ENCODE results near the gene TCF15. TPM values are rescaled to one million over a fixed set of nuclear protein-coding genes. Genes with fewer than 3 reads are reported as not detected.

The TCF15 gene
- total and polyA plus RNA-seq, 11 donors, result 5.8 to 18.0 (median 10.0) TPM

DNA sequence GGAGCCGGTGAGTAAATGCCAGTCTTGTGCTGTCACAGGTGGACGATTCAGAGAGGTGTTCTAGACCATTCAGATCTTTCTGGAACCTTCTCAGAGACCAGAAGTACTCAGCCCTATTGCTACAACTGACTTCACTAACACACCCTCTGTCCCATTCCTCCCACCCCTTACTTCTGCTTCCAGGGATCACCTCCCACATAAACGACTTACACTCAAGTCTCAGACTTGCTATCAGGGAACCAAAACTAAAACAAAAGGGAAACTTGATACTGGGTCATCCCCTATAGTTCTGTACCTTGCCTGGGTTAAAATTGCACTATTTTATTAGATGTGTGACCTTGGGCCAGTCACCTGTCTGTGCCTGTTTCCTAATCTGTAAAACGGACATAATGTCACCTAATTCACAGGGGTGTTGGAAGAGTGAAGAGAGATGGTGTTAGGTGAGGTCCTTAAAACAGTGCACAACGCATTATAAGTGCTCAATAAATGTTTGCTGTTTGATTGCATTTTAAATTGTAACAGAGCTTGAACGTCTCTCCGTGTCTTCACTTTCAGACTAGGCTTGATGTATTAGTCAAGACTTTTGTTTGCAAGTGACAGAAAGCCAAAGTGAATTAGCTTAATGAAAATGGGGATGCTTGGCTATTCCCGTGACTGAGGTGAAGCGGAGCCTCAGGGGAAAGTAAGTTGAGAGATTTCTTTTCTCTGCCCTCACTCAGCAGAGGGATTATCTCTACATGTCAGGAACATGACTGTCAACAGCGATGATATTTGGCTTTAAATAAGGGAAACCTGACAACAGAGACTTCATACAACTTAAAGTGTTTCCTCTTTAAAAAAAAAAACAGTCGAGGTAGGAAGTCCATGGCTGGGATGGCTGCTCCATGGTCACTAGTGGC lies 45.9 kb upstream of the TCF15 start:
- Histone ChIP-seq H3K27me3 (peaks cover 0 to 6% (median 0%) of the 10 kb centered on the region in 9 donors), H3K4me3 (no peak overlapping the region), H3K9me3 (no peaks in the 10 kb centered on the region), H3K27ac (no peak overlapping the region), H3K4me1 (peaks cover 0 to 54% (median 21%) of the 10 kb centered on the region in 12 donors), H3K36me3 (peaks cover 0 to 3% (median 0%) of the 10 kb centered on the region in 9 donors)
- no peak for ATAC-seq
- TF ChIP-seq, protein P1, sequence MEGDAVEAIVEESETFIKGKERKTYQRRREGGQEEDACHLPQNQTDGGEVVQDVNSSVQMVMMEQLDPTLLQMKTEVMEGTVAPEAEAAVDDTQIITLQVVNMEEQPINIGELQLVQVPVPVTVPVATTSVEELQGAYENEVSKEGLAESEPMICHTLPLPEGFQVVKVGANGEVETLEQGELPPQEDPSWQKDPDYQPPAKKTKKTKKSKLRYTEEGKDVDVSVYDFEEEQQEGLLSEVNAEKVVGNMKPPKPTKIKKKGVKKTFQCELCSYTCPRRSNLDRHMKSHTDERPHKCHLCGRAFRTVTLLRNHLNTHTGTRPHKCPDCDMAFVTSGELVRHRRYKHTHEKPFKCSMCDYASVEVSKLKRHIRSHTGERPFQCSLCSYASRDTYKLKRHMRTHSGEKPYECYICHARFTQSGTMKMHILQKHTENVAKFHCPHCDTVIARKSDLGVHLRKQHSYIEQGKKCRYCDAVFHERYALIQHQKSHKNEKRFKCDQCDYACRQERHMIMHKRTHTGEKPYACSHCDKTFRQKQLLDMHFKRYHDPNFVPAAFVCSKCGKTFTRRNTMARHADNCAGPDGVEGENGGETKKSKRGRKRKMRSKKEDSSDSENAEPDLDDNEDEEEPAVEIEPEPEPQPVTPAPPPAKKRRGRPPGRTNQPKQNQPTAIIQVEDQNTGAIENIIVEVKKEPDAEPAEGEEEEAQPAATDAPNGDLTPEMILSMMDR (IDR thresholded peaks at IDR 0.05), result no peak
- no peak for TF ChIP-seq POLR2A (IDR thresholded peaks at IDR 0.05)
- intact Hi-C loops (cut with DNase I), result loop anchor here in 3 of 10 donors (5.0 to 10.0 kb wide), 3 partner anchors 69 to 301 kb away; no protein-coding TSS in a partner anchor
- WGBS, 4 donors, result 75 to 77% (median 76%) methylated on average over 11 of the region's 11 CpGs
- DNase-seq, result no peak

DNA sequence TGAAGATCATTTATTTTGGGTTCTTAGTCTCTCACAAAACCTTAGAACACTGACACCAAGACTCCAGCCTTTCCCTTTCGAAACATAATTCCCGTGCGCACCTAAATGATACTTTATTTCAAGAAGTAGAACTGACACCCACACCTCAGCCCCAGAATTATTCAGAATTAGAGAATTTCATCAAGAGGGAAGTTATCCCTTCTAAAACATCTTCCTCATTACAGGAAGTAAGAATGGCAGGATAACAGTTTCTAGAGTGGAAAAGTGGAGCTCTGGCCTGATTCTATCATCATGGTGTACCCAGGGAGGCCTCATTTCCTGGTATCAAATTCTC lies 44.3 kb upstream of the TCF15 start:
- DNase-seq, result no peak
- intact Hi-C loops (cut with DNase I), result loop anchor here in 6 of 10 donors (5.0 to 10.0 kb wide), 5 partner anchors 70 to 307 kb away; partner anchors contain the start of gene NRSN2 (in 1 of the 6)
- Histone ChIP-seq H3K4me3 (peak overlapping the region in 2 of 12 donors; percentile 69 to 71), H3K9me3 (no peaks in the 10 kb centered on the region), H3K27me3 (no peaks in the 10 kb centered on the region), H3K4me1 (peaks cover 0 to 46% (median 23%) of the 10 kb centered on the region in 12 donors), H3K27ac (peak overlapping the region in 5 of 12 donors; percentile 93 to 97 (median 94)), H3K36me3 (peaks cover 0 to 19% (median 12%) of the 10 kb centered on the region in 9 donors)
- TF ChIP-seq, protein P1 (IDR thresholded peaks at IDR 0.05), result no peak
- TF ChIP-seq POLR2A (IDR thresholded peaks at IDR 0.05), result no peak
- no peak for ATAC-seq
- 88 to 99% (median 95%) methylated on average over 3 of the region's 3 CpGs for WGBS, 4 donors

DNA sequence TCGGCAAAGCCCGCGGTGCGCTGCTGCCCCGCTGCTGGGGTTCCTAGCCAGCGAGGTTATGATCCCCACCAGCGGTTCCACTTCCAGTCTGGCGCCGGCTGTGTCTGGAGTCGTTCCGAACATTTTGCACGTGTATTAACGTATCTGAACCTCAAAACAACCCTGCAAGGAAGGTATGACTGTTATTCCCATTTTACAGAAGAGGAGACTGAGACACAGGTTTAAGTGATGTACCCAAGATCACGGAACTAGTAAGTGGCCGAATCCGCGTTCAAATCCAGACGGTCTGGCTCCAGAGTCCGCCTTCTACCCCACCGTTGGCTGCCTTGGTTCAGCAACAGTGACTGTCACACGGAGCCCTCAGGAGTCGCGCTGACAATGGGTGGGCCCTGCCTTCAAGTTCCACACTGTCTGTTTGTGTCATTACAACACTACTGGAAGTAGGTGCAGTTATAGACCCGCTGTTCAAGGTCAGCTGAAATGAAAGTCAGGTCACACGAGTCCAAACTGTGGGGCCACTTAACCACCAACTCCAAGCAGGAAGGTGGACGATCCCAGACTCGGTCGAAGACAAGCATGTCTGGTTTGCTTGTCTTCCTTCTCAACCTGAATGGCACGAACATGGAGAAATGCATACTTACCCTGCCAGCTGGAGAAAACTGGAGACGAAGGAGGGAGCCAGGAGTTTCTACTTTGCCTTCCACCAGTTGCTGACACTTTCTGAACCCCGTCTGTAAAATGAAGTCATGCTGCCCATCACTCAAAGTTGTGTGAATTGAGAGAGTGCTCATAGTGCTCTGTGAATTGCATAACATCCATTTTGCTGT lies 43.7 kb upstream of the TCF15 start:
- intact Hi-C loops (cut with DNase I), result loop anchor here in 9 of 10 donors (1.0 to 10.0 kb wide), 9 partner anchors 13 to 307 kb away; partner anchors contain the start of genes CSNK2A1 (in 1 of the 9) and NRSN2 (in 1 of the 9)
- H3K27me3 ChIP-seq, result no peaks in the 10 kb centered on the region
- peaks cover 0 to 25% (median 17%) of the 10 kb centered on the region in 9 donors for H3K36me3 ChIP-seq
- H3K27ac ChIP-seq, result peak overlapping the region; percentile 81 to 99 (median 94)
- peaks cover 0 to 40% (median 23%) of the 10 kb centered on the region in 12 donors for H3K4me1 ChIP-seq
- TF ChIP-seq, protein P1 (IDR thresholded peaks at IDR 0.05), result peak in 1 of 12 donors; percentile 16
- peak in 1 of 2 donors; percentile 6 for TF ChIP-seq POLR2A (IDR thresholded peaks at IDR 0.05)
- DNase-seq, result no peak
- 14 to 25% (median 17%) methylated on average over 18 to 31 of the region's 31 CpGs for WGBS, 4 donors
- no peaks in the 10 kb centered on the region for H3K9me3 ChIP-seq
- peak overlapping the region; percentile 66 to 88 (median 73) for H3K4me3 ChIP-seq
- peak in 1 of 4 donors; percentile 12 for ATAC-seq

All from heart left ventricle (tissue), 16 donors.